ENCODE measurements around the gene IPPK.

- TF ChIP-seq, protein P1, sequence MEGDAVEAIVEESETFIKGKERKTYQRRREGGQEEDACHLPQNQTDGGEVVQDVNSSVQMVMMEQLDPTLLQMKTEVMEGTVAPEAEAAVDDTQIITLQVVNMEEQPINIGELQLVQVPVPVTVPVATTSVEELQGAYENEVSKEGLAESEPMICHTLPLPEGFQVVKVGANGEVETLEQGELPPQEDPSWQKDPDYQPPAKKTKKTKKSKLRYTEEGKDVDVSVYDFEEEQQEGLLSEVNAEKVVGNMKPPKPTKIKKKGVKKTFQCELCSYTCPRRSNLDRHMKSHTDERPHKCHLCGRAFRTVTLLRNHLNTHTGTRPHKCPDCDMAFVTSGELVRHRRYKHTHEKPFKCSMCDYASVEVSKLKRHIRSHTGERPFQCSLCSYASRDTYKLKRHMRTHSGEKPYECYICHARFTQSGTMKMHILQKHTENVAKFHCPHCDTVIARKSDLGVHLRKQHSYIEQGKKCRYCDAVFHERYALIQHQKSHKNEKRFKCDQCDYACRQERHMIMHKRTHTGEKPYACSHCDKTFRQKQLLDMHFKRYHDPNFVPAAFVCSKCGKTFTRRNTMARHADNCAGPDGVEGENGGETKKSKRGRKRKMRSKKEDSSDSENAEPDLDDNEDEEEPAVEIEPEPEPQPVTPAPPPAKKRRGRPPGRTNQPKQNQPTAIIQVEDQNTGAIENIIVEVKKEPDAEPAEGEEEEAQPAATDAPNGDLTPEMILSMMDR (IDR thresholded peaks at IDR 0.05; ENCODE audit: low read length): no peak
- TF ChIP-seq EZH2phosphoT487 (IDR thresholded peaks at IDR 0.05; ENCODE audit: low read length): no peak
- no peak for TF ChIP-seq EZH2 (optimal IDR thresholded peaks at IDR 0.05; ENCODE audit: low read depth, low read length)
Measured at GRCh38 chr9:92612816-92613215, 57.1 kb downstream of the IPPK start.
